ENCODE measurements around the gene RNF212B.

GRCh38 chr14:23300687-23301223, 63.0 kb downstream of the RNF212B start:
- TF ChIP-seq CTCF (IDR thresholded peaks at IDR 0.05) (no peak), EP300 (IDR thresholded peaks at IDR 0.05) (no peak)
